Lung (tissue), 12 donors: ENCODE measurements around the gene CACNG5. TPM values are rescaled to one million over a fixed set of nuclear protein-coding genes. Genes with fewer than 3 reads are reported as not detected.
A peak's percentile ranks its signal among the peaks of the same experiment; 100 is the strongest.
"Not testable (repeated sequence)": the region's sequence is repeated elsewhere in the genome, so short reads cannot be mapped to it uniquely, and the experiment has no call there.

Experiments
- ATAC-seq: fragments of 200-7000 bp; cut with Tn5 transposase; one replicate; pipeline ENCODE4 v1.9.1; 2020; ENCODE audit warnings: moderate number of reproducible peaks; ENCODE audit not compliant: insufficient read depth, low FRiP score
- DNase-seq, 3 donors: peaks; one replicate each; pipeline ENCODE4 v3.0.0-alpha.2; 2013 to 2017
- H3K27ac ChIP-seq, 2 donors: one replicate each; pipeline ENCODE4 v1.5.1; 2013; ENCODE audit warnings: mild to moderate bottlenecking in 2 of 2, moderate library complexity in 2 of 2, control low read depth in 1 of 2, inconsistent platforms in 1 of 2, low read depth in 1 of 2, low read length in 1 of 2
- H3K27me3 ChIP-seq, 3 donors: one replicate each; pipeline ENCODE4 v1.5.1; 2013; ENCODE audit warnings: low read length in 2 of 3; ENCODE audit not compliant: control insufficient read depth in 3 of 3, insufficient read depth in 3 of 3
- H3K36me3 ChIP-seq, 4 donors: one replicate each; pipeline ENCODE4 v1.5.1; 2013; ENCODE audit warnings: low read length in 4 of 4, mild to moderate bottlenecking in 1 of 4, moderate library complexity in 1 of 4; ENCODE audit not compliant: control insufficient read depth in 4 of 4, insufficient read depth in 4 of 4
- H3K4me1 ChIP-seq, 5 donors: one replicate each; pipeline ENCODE4 v1.5.1; 2013; ENCODE audit warnings: low read length in 5 of 5, mild to moderate bottlenecking in 2 of 5, moderate library complexity in 1 of 5; ENCODE audit not compliant: control insufficient read depth in 5 of 5, insufficient read depth in 5 of 5
- H3K4me3 ChIP-seq: one replicate; pipeline ENCODE4 v1.5.1; 2013; ENCODE audit warnings: mild to moderate bottlenecking, control low read depth, moderate library complexity
- H3K9ac ChIP-seq, 2 donors: one replicate each; pipeline ENCODE4 v1.5.1; 2013; ENCODE audit warnings: low read length in 2 of 2, control low read depth in 1 of 2; ENCODE audit not compliant: insufficient read depth in 1 of 2
- H3K9me3 ChIP-seq, 4 donors: one replicate each; pipeline ENCODE4 v1.5.1; 2013; ENCODE audit warnings: low read length in 3 of 4, mild to moderate bottlenecking in 1 of 4, moderate library complexity in 1 of 4; ENCODE audit not compliant: control insufficient read depth in 4 of 4, insufficient read depth in 3 of 4
- CTCF ChIP-seq: IDR thresholded peaks from 2 replicates; pipeline ENCODE4 v1.5.1; 2012; ENCODE audit warnings: mild to moderate bottlenecking; ENCODE audit errors: control extremely low read depth, extremely low read depth
- WGBS, 2 donors: extraction: QIAGEN DNeasy Blood & Tissue Kit; methylation state at CpG; one replicate each; pipeline ENCODE4 v1.1.7; 2013; 5-methylcytosine and 5-hydroxymethylcytosine counted together
- polyA plus RNA-seq, 2 donors: library from polyadenylated mRNA; stranded (reverse); fragments of 200-250 nt; gene quantifications; one replicate each; pipeline ENCODE4 v1.2.1, GENCODE V29; 2013
- total RNA-seq, 2 donors: library from RNA; depleted of rRNA in 1 of 2; stranded (reverse); fragments of >200 nt in 1 of 2; gene quantifications; one replicate each; pipeline ENCODE4 v1.2.1, GENCODE V29; 2014 to 2021
- donor health status: control.
- donor health status: control.
- donor health status: Bipolar disorder and iron deficiency.
- donor health status: healthy.
- donor health status: DM: yes; HTN: yes; CAD: no.

CACNG5 gene
- total and polyA plus RNA-seq, 4 donors, result not detected

DNA sequence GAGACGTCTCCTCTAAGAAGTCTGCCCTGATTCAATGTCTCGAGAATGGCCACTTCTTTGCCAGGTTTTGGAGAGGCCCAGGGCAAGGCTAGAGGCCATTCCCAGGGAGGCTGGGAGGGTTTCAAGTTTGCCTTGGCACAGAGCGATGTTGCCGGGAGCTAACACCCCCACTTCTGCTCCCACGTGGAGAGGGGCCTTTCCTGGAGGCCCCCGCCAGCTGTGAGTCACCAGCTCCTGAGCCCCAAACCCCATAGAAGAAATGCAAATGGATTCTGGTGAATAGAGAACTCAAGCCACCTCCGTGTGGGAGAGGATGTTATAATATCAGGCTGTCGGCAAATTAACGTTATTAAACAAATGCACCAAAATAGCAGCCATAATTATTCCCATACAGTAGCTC lies 62.2 kb downstream of the CACNG5 start:
- no peak overlapping the region for H3K9ac ChIP-seq
- no peaks in the 10 kb centered on the region for H3K4me1 ChIP-seq
- H3K9me3 ChIP-seq, result no peaks in the 10 kb centered on the region
- H3K36me3 ChIP-seq, result no peaks in the 10 kb centered on the region
- WGBS, 2 donors, result 69 to 72% methylated on average over 9 of the region's 9 CpGs
- no peak overlapping the region for H3K27ac ChIP-seq
- peaks cover 0 to 2% (median 0%) of the 10 kb centered on the region in 3 donors for H3K27me3 ChIP-seq
- TF ChIP-seq CTCF, result no peak
- ATAC-seq, result no peak
- DNase-seq, result no peak
- no peak overlapping the region for H3K4me3 ChIP-seq

GRCh38 chr17:66898536-66898935 lies 63.6 kb downstream of the CACNG5 start:
- no peaks in the 10 kb centered on the region for H3K36me3 ChIP-seq
- no peaks in the 10 kb centered on the region for H3K9me3 ChIP-seq
- no peak overlapping the region for H3K9ac ChIP-seq
- ATAC-seq (no peak), DNase-seq (no peak)
- H3K27me3 ChIP-seq, result peaks cover 0 to 2% (median 0%) of the 10 kb centered on the region in 3 donors
- H3K4me3 ChIP-seq, result no peak overlapping the region
- H3K27ac ChIP-seq, result no peak overlapping the region
- peaks cover 0 to 9% (median 0%) of the 10 kb centered on the region in 5 donors for H3K4me1 ChIP-seq
- 88 to 91% methylated on average over 10 of the region's 10 CpGs for WGBS, 2 donors
- no peak for TF ChIP-seq CTCF

- no peak overlapping the region for H3K4me3 ChIP-seq
- DNase-seq, result peak; percentile 1 to 35 (median 34)
- H3K9ac ChIP-seq, result no peak overlapping the region
- ATAC-seq, result no peak
- peaks cover 0 to under 1% (median 0%) of the 10 kb centered on the region in 3 donors for H3K27me3 ChIP-seq
- peaks cover 0 to 21% (median 8%) of the 10 kb centered on the region in 5 donors for H3K4me1 ChIP-seq
- WGBS, 2 donors, result 71 to 72% methylated on average over 9 of the region's 9 CpGs
- TF ChIP-seq CTCF, result no peak
- H3K27ac ChIP-seq, result no peak overlapping the region
- no peaks in the 10 kb centered on the region for H3K36me3 ChIP-seq
- H3K9me3 ChIP-seq, result no peaks in the 10 kb centered on the region
These were observed 65.5 kb downstream of the CACNG5 start for GRCh38 chr17:66900126-66901010.

DNA sequence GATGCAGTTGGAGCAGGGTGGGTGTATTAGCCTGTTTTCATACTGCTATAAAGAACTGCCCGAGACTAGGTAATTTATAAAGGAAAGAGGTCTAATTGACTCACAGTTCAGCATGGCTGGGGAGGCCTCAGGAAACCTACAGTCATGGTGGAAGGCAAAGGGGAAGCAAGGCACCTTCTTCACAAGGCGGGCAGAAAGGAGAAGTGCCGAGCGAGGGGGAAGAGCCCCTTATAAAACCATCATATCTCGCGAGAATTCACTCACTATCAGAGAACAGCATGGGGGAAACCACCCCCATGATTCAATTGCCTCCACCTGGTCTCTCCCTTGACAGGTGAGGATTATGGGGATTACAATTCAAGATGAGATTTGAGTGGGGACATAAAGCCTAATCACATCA lies 68.4 kb downstream of the CACNG5 start:
- not testable (repeated sequence) for ATAC-seq, H3K4me3 ChIP-seq, H3K27me3 ChIP-seq, H3K27ac ChIP-seq, H3K36me3 ChIP-seq, DNase-seq, H3K9ac ChIP-seq, H3K9me3 ChIP-seq
- H3K4me1 ChIP-seq, result peaks cover 0 to 23% (median 8%) of the 10 kb centered on the region in 5 donors
- WGBS, 2 donors, result 36 to 69% methylated on average over 6 of the region's 6 CpGs
